Urothelium cell line (cell line): ENCODE data around the gene MUSTN1.

Experiments used
- DNase-seq: peaks from one replicate; pipeline ENCODE4 v3.0.0; 2011; ENCODE audit warnings: low spot score, mixed read lengths
- FAIRE-seq: peaks from 2 replicates; lab custom pipeline; 2011; peaks lifted over from hg19 to GRCh38; lab: Jason Lieb, UNC

MUSTN1 gene

DNA sequence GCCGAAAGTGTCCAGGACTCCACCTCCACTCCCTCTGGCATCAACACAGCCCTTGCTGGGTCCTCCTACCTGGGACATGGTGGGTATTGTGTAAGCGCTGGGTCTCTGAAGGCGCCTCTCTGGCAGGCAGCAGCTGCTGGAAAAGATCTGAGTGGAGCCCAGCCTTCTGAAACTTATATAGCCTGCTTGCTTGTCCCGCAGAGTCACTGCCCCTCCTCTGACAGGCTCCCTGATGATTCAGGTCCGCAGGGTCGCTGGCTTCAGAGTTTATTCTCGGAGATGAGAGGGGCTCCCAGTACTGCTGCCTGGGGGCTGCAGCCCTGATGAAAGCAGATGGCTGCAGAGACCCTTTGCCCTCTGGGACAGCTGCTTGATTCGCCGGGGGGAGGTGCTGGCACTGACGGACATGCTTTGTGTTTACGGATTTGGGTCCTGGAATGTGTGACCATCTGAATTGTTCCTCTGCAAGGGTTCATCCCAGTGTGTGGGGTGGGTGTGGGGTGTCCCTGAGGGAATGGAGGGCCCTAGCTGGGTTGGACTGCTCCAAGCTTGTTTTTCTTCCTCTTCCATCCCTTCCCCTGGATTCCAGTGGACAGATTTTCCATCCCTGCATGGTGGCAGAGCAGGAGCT is at the start of gene MUSTN1:
MUSTN1 (minus strand) TSS at position 149 of the 631 bp plus-strand sequence; CDS start at position 78, 71 bp downstream.
- FAIRE-seq (no peak), DNase-seq (no peak)

GRCh38 chr3:52882377-52882776 is 47.6 kb upstream of the MUSTN1 start:
- DNase-seq (no peak), FAIRE-seq (no peak)

GRCh38 chr3:52881871-52882270 is 47.1 kb upstream of the MUSTN1 start:
- no peak for FAIRE-seq
- DNase-seq: no peak

DNA sequence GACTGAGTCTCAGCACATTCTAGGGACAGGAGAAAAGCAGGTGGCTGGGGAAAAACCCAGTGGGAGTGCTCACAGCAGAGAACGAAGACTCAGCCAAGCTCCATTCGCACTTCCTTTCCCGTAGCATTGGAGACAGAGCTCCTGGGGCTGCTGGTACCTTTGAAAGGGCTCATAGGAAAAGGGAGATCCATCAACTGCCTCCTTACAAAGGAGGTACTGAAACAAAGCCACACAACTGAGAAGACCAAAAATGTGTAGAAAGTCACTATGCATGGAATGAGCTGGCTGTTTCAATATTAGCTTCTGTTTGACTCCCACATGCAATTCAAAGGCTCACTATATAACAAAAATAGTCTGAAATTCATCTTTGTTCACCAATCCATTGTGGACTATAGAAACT is 45.7 kb upstream of the MUSTN1 start:
- DNase-seq (no peak), FAIRE-seq (no peak)

DNA sequence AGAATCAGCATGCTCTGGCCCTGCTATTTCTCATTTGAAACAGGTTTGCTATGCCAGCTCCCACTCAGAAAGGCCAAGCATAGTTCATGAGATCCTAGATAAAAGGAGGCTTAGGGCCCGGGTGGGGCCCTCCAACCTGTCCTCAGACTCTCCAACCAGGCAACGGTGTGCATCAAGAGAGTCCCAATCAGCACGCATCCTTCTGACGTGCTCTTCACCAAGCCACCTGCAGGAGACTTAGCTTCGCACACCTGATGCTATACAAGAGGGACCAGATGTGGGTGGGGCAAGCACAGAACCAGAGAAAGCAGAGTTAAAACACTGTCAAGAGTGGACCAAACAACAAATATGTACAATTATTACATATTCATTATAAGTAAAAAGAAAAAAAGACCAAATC is 45.2 kb upstream of the MUSTN1 start:
- no peak for FAIRE-seq

GRCh38 chr3:52879581-52879980 is 44.8 kb upstream of the MUSTN1 start:
- no peak for DNase-seq
- FAIRE-seq: no peak

More for the DNA sequence above, 45.2 kb upstream of the MUSTN1 start:
- DNase-seq: no peak

- no peak for FAIRE-seq
- no peak for DNase-seq
These were observed 44.3 kb upstream of the MUSTN1 start for GRCh38 chr3:52879090-52879489.

- DNase-seq (no peak), FAIRE-seq (no peak)
These were observed 42.3 kb upstream of the MUSTN1 start for GRCh38 chr3:52877085-52877484.

GRCh38 chr3:52874864-52875587 is 40.2 kb upstream of the MUSTN1 start:
- DNase-seq (no peak), FAIRE-seq (no peak)

DNA sequence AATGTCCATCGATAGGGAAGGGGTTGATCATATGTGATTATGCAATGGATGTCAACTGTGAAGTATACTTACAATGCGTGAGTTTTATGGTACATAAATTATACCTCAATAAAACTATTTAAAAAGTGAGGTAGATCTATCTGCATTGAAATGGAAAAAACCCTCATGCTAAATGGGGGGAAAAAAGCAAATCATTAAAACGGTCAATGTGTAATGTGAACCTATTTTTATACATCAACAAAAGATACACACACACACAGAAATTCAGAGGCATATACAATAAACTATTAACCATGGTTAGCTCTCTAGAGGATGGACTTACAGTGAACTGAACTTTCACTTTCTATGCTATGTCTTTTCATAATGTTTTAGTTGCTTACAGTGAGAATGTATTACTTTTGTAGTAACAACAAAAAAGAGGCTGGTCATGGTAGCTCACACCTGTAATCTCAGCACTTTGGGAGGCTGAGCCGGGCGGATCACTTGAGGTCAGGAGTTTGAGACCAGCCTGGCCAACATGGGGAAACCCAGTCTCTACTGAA is 39.4 kb upstream of the MUSTN1 start:
- FAIRE-seq (no peak), DNase-seq (no peak)

GRCh38 chr3:52873433-52874159 is 38.8 kb upstream of the MUSTN1 start:
- no peak for DNase-seq
- no peak for FAIRE-seq

GRCh38 chr3:52872245-52872644 is 37.4 kb upstream of the MUSTN1 start:
- no peak for FAIRE-seq

DNA sequence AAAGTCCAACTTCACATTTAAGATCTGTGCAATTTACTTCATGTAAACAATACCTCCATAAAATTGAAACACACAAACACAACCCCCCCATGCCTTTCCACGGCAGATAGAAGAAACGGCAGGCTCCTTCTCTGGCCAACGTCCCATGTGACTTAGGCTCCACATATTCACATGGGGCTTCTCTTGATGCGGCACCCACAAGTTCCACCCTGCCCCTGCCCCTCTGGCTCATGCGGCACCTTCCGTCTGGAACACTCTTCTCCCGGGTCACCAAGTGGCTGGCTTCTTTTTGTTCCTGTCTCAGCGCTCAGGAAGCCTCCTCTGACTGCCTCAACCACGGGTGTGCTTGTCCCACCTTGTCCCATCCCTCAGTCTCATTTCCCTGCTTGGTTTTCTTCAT is 36.9 kb upstream of the MUSTN1 start:
- DNase-seq (no peak), FAIRE-seq (no peak)

More at GRCh38 chr3:52872245-52872644, 37.4 kb upstream of the MUSTN1 start:
- no peak for DNase-seq

- FAIRE-seq (no peak), DNase-seq (no peak)
These were observed 35.7 kb upstream of the MUSTN1 start for GRCh38 chr3:52870471-52870870.

DNA sequence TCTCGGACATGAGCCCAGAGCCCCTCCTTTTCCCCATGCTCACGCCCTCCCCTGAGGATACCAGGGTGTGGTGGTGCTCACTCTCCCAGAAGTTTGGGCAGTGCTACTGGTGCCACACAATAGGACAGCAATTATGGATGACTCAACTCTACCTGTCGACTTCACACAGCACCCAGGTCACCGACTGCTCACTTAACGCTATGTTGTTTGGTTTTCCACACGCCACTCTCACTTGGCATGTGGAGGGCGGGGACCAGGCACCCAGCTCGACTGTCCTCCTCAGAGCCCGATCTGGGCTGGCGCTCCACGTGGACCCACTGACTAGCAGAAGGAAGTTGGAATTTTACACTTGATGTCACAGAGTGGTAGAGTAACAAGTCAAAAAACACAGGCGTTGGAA is 31.6 kb upstream of the MUSTN1 start:
- no peak for DNase-seq
- no peak for FAIRE-seq

DNA sequence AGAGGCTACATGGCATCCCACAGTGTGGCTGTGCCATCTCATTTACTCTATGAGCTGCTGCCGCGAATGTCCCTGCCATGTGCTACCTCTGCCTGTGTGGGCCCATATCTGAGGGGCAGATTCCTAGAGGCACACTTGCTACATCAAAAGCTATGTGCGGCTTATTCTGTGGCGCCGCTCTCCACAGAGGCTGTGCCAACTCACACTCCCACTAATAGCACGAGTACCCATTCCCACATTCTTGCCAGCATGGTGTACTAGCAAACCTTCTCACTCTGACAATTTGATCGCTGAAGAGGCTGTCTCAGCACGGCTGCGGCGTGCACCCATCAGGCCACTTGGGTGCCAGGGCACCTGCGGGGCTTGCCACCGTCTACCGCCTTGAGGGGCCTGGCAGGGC is 31.2 kb upstream of the MUSTN1 start:
- DNase-seq: no peak
- no peak for FAIRE-seq

- DNase-seq (no peak), FAIRE-seq (no peak)
These were observed 25.6 kb upstream of the MUSTN1 start for GRCh38 chr3:52860424-52860768.

- DNase-seq (no peak), FAIRE-seq (no peak)
These were observed 25.0 kb upstream of the MUSTN1 start for GRCh38 chr3:52859686-52860423.

DNA sequence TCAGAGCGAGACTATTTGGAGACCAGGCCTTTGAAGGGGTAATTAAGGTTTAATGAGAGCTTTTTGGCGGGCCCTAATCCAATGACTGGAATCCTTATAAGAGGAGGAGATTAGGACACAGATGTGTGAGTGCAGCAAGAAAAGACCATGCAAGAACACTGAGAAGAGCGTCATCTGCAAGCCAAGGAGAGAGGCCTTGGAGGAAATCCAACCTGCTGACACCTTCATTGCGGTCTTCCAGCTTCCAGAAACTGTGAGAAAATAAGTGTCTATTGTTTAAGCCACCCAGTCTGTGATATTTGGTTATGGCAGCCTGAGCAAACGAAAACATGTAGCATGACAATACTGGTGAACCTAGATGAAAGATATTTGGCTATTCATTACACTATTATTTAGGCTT is 23.0 kb upstream of the MUSTN1 start:
- FAIRE-seq: no peak
- no peak for DNase-seq

- no peak for FAIRE-seq
- DNase-seq: no peak
These were observed 22.3 kb upstream of the MUSTN1 start for GRCh38 chr3:52857133-52857532.

DNA sequence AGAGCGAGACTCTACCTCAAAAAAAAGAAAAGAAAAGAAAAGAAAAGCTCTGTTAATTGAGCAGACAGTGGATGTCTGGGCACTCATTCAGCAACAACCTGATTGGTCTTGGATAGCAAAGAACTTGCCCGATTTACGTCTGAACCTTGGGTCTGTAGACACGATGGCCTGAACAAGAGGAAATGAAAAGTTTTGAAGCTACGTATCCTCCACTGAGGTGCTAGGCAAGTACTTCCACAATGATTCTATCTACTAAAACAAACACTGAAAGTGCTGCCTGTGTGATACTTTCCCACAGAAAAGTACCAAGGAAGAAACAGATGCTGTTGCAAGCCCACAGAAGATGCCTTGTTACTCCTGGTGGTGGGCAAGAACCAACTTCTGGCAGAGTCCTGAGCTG is 21.8 kb upstream of the MUSTN1 start:
- no peak for DNase-seq
- no peak for FAIRE-seq
